GM06990 (cell line): Measurements from ENCODE around the gene AKAP6.

ENCODE experiments used
- DNase-seq: peaks from one replicate; pipeline ENCODE4 v3.0.0-alpha.2; 2011; ENCODE audit not compliant: insufficient read length; ENCODE audit errors: extremely low read depth
- H3K27me3 ChIP-seq: replicated peaks from 2 replicates; pipeline ENCODE4 v1.6.0; 2011; ENCODE audit warnings: low read length; ENCODE audit not compliant: control insufficient read depth, insufficient read depth
- H3K36me3 ChIP-seq: 2 replicates; pipeline ENCODE4 v1.5.1; 2011; ENCODE audit warnings: low read length; ENCODE audit not compliant: control insufficient read depth, insufficient read depth
- H3K4me3 ChIP-seq: replicated peaks from 2 replicates; pipeline ENCODE4 v1.5.1; 2011; ENCODE audit warnings: low read depth, mild to moderate bottlenecking, control low read depth, low read length
- TF ChIP-seq, protein P1 (sequence below): IDR thresholded peaks from 2 replicates; pipeline ENCODE4 v1.5.1; 2011; ENCODE audit warnings: low read length, control low read depth, mild to moderate bottlenecking, inconsistent platforms; ENCODE audit not compliant: insufficient read depth, poor library complexity, severe bottlenecking

AKAP6 gene

DNA sequence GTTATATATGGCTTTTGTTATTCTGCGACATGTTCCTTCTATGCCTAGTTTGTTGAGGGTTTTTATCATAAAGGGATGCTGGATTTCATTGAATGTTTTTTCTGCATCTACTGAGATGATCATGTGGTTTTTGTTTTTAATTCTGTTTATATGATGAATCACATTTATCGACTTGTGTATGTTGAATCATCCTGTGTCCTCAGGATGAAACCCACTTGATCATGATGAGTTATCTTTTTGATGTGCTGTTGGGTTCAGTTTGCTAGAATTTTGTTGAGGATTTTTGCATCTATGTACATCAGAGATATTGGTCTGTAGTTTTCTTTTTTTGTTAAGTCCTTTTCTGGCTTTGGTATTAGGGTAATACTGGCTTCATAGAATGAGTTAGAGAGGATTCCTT lies 291.2 kb downstream of the AKAP6 start:
- Histone ChIP-seq H3K27me3 (no peaks in the 10 kb centered on the region), H3K4me3 (no peak overlapping the region), H3K36me3 (no peaks in the 10 kb centered on the region)
- no peak for DNase-seq
- TF ChIP-seq, protein P1, sequence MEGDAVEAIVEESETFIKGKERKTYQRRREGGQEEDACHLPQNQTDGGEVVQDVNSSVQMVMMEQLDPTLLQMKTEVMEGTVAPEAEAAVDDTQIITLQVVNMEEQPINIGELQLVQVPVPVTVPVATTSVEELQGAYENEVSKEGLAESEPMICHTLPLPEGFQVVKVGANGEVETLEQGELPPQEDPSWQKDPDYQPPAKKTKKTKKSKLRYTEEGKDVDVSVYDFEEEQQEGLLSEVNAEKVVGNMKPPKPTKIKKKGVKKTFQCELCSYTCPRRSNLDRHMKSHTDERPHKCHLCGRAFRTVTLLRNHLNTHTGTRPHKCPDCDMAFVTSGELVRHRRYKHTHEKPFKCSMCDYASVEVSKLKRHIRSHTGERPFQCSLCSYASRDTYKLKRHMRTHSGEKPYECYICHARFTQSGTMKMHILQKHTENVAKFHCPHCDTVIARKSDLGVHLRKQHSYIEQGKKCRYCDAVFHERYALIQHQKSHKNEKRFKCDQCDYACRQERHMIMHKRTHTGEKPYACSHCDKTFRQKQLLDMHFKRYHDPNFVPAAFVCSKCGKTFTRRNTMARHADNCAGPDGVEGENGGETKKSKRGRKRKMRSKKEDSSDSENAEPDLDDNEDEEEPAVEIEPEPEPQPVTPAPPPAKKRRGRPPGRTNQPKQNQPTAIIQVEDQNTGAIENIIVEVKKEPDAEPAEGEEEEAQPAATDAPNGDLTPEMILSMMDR, result no peak

DNA sequence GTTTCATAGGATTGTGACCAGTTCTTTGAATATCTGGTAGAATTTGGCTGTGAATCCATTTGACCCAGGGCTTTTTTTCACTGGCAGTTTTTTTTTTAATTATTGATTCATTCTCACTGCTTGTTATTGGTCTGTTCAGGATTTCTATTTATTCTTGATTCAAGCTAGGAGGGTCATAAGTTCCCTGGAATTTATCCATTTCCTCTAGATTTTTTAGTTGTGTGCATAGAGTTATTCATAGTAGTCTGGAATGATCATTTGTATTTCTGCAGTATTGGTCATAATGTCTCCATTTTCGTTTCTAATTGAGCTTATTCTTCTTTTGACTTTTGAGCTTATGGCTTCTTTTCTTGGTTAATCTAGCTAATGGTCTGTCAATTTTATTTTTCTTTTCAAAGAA lies 291.6 kb downstream of the AKAP6 start:
- Histone ChIP-seq H3K36me3 (no peaks in the 10 kb centered on the region), H3K4me3 (no peak overlapping the region), H3K27me3 (no peaks in the 10 kb centered on the region)
- no peak for DNase-seq
- TF ChIP-seq, protein P1, result no peak

DNA sequence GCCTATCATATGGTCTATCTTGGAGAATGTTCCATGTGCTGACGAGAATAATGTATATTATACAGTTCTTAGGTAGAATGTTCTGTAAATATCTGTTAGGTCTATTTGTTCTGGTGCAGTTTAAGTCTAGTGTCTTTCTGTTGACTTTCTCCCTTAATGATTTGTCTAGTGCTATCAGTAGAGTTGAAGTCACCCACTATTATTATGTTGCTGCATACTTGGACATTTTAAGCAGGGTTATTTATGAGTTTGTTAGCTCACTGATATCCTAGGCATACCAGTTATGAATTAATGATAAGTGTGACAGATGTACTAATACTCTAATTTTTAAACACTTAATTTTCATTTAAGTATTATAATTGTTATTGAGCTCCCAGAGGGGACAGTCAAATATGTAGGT lies 292.5 kb downstream of the AKAP6 start:
- Histone ChIP-seq H3K4me3 (no peak overlapping the region), H3K36me3 (no peaks in the 10 kb centered on the region), H3K27me3 (no peaks in the 10 kb centered on the region)
- no peak for DNase-seq
- TF ChIP-seq, protein P1, result no peak

DNA sequence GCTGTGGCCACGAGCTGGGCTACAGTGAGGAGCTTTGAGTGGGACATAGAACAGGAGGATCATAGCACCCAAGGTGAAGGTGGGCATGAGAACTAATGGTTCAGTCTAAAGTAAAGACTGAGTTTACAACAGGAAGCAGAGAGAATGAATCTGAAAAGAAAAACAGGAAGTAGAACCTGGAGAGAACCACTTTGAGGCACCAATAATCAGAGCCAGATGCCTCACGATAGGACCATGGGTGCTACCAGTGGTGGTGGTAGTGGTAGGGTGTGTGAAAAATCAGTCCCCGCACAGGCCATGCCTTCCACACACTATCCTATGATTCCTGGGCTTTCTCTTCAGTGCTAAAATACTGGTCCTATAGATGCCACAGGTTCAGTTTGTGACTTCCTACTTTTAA lies 293.6 kb downstream of the AKAP6 start:
- DNase-seq, result no peak
- Histone ChIP-seq H3K27me3 (no peaks in the 10 kb centered on the region), H3K36me3 (no peaks in the 10 kb centered on the region), H3K4me3 (no peak overlapping the region)
- TF ChIP-seq, protein P1, result no peak

DNA sequence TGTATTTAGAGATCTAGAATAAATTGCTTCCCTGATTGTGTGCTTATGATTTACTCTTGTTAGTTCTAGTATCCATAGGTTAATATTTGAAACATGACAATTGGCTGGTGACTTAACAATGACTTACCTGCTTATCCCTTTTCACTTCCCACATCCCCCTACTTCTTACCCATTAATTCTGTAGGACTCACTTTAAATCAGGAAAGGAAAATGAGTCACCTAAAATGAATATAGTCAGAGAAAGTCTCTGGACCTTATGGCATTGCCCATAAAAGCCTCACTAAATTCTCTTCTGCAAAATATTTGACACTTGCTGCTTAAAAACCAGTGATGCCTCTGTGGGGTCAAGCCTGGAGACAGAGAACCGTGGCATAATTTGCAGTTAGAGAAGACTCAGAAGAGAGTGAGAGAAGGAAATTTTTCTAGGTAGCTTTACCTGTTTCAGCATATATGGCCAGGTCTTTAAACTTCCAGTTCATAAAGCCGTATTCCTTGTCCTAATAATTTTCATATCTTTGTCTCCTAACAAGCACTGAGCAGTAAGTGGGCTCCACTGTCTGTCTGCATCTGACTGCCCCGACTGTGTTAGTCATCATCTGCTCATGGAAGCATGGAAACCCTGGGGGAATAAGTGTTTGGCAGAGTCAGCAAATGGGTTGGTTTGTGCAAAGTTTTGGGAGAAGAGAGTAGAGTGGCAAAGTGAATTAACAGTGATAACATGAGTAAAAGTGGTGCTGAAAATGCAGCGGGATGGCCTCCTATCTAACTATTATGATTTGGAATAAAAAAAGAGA lies 294.4 kb downstream of the AKAP6 start:
- TF ChIP-seq, protein P1, result no peak
- Histone ChIP-seq H3K4me3 (no peak overlapping the region), H3K36me3 (no peaks in the 10 kb centered on the region), H3K27me3 (no peaks in the 10 kb centered on the region)
- no peak for DNase-seq
